Right ventricle myocardium superior (tissue), 1 donor: ENCODE results near the gene TMEM132E. TPM values are rescaled to one million over a fixed set of nuclear protein-coding genes. Genes with fewer than 3 reads are reported as not detected.

Source experiments
- ATAC-seq: fragments of 200-7000 bp; cut with Tn5 transposase; one replicate; pipeline ENCODE4 v1.9.1; 2020; ENCODE audit warnings: mild to moderate bottlenecking; ENCODE audit not compliant: poor library complexity
- DNase-seq: peaks from one replicate; pipeline ENCODE4 v3.0.0-alpha.2; 2020
- intact Hi-C: fragments of 100-400 bp; cut with DNase I; formaldehyde crosslinking; loops from one replicate; pipeline ENCODE4 v1.11.2; 2022
- total RNA-seq: library from RNA; stranded (reverse); fragmentation: NEBNext Ultra II Directional; extraction: Animal tissue kit (Norgen Biotek cat#: 25700); gene quantifications from one replicate; pipeline ENCODE4 v1.2.1, GENCODE V29; 2021
- donor health status: DM: no; HTN: yes; CAD: no; lungs with severe emphysema.

TMEM132E gene
- total RNA-seq, 1 donor from 2014 or later = not detected

DNA sequence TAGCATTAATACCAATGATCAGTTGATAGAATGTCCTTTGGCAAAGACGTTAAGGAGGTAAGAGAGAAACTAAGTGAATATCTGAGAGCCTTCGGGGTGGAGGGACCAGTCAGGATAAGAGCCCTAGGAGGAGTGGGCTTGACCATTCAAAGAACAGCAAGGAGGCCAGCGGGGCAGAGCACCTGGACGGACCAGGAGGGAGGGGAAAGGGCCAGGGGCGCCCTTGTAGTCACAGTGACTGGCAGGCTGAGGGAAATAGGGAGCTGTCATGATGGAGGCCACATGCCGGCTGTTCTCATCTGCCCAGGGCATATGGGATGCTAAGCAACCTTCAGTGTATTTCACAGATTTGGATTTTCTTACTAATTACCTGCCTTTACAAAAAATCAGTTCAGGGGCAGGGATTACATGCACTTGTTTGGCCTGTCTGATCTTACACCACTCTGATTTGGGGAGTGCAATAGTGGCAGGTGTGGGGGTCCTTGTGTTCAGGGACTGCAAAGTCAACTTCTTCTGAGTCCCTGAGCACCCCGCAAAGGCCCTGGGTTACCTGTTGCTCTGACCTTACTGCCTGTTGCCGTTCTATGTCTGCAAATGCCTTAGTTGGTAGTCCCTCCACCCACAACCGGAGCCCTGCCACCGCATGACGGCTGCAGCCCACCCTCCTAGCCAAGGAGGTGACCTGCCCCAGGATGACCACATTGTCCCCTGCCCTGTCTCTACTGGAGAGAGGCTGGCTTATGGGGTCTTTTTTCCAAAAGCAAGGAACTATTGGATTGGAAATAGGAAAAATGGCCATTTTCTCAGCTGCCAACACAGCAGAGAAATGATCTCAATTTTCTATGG, 10.0 kb downstream of the TMEM132E start:
- intact Hi-C loops = loop anchor here (10.0 kb wide), 1 partner anchor 45 kb away; no protein-coding TSS in a partner anchor
- ATAC-seq (no peak), DNase-seq (no peak)

DNA sequence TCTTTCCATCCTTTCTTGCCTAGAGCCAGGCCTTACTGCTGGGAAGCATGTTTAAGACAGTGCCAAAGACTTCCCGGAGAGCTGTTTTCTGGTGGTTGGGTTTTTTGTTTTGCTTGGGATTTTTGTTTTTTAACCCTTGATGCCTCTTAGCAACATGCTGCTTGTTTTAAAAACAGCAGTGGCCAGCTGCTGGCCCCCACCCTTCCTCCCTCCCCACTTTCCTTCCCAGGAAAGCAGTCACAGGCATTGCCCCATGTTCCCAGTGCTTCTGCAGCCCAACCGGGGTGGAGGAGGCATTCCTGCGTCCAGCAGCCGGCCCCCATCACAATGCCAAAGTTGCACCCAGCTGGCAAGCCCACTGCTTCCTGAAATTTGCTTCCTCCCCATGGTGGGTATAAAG, 12.6 kb downstream of the TMEM132E start:
- DNase-seq (no peak), ATAC-seq (no peak)
- intact Hi-C loops = no loop called here

DNA sequence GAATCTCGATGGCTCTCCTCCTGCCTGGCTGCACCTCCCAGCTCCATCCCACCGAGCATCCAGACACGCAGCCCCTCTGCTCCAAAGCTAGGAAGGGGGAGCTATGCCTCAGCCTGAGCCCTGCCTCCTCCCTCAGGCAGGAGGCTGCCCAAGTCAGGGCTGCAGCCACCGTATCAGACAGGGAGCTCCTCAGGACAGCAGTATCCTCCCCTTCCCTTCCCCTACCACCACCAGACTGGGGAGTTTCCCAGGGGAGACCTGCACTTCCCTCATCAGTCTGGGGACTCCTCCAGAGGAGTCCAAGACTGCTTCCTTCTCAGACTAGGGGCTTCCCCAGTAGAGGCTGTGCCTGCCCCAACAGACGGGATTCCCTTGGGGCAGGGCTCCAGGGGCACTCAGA, 17.5 kb downstream of the TMEM132E start:
- DNase-seq (no peak), ATAC-seq (no peak)
- intact Hi-C loops = no loop called here

DNA sequence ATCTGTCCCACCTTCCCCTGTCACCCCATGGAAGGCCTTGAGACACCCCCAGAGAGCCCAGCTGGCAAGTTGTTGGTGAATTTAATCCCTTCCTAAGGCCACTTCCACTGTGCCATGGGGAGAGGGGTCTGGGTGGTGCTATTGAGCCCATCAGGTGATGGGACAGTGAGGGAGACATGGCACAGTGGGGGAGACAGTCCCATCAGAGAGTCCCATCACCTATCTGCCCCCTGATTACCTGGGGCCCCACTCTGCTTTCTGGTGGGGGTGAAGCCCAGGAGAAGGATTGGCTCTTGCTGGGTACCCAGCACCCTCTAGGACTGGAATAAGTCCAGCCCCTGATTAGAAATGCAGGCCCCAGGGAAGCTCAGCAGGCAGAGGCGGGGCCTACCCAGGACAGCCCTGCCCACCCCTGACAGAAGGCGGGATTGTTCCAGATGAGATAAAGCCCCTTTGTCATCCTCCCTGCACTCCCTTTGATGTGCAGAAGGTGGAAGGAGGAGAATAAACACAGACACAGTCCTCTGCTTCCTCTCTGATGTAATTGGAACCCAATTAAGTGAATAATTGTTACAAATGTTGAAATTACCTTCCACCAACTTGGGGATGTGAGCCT, 18.9 kb downstream of the TMEM132E start:
- DNase-seq (no peak), ATAC-seq (no peak)
- intact Hi-C loops = no loop called here

DNA sequence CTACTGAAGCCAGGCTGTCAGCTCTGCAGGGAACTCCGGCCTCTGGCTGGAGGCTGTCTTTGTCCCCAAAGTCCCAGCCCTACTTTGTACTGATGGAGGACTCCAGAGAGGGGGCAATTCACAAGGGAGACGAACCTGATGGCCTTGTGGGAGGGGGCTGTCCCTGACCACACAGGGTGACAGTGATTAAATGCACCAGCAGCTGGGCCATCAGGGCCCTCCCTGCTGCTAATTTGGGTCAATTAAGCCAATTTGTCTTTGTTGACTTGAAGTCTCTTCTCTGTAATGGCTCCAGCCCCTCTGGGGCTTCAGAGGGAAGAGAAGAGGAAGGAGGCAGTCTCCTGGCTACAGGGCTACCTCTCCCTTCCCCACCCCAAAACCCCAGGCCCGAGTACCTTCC, 22.0 kb downstream of the TMEM132E start:
- intact Hi-C loops = no loop called here
- DNase-seq (no peak), ATAC-seq (no peak)

DNA sequence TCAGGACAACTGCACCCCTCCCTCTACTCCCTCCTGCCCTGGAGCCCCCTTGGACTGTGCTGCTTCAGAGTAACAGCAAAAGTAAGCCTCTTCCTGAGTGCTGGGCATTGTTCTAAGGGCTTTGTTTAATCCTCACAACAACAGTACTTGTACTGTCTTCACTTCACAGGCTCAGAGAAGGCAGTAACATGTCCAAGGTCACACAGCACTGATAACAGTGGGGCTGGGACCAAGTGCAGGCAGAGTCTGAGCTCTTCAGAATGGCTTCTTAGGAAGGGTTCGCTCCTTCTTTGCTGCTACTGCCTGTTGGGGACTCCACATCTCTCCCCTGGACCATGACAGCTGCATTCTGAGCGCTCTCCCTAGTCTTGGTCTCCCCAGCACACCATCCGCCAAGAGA, 24.6 kb downstream of the TMEM132E start:
- ATAC-seq = no peak
- intact Hi-C loops = no loop called here
- DNase-seq = no peak

DNA sequence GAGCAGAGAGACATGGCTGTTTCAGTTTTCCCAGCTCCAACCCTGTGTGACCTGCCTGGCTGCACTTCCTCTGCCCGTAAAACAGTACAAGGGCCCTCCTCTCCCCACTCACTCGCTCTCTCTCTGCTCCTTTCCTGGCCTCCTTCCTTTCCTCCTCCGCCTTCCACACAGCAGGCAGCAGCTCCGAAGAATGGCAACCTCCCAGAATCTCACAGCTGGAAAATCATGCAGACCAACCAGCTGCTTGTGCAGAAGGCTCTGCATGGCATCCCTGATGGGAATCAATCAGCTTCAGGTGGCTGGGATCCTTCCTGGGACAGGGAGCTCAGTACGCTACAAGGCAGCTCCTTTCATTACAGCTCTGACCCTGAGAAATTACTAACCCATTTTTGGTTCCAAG, 27.4 kb downstream of the TMEM132E start:
- intact Hi-C loops = no loop called here
- no peak for ATAC-seq
- DNase-seq = no peak

DNA sequence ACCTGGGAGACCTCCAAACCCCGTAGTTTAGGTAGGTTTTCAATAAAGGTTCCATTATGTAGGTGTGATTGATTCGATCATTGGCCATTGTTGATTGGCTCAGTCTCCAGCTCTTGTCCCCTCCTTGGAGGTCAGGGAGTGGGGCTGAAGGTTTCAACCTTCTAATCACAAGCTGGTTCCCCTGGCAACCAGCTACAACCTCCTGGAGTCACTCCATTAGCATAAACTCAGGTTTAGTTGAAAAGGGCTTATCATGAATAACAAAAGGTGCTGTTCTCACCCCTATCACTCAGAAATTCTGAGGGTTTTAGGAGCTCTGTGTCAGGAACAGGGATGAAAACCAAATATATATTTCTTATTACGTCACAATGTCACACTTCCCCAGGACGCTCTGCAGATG, 28.5 kb downstream of the TMEM132E start:
- intact Hi-C loops = no loop called here
- DNase-seq (no peak), ATAC-seq (no peak)

DNA sequence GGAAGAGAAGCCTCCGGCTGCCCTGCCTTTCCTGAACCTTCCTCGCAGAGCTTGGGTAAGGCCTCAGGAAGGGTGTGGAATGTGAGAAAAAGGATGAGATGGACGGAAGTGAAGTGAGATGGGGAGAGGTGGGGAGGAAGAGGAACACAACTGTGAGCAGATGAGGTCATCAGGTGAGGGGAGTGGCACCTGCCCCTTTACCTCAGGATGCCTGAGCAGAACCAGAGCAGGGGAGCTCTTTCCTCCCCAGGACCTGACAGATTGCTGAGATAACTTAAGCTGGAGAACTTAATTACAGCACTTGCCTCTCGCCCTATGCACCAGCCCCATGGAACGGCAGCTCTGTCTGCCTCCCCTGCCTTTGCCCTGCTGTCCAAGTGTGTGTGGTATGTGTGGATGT, 29.8 kb downstream of the TMEM132E start:
- no peak for ATAC-seq
- intact Hi-C loops = no loop called here
- DNase-seq = no peak

DNA sequence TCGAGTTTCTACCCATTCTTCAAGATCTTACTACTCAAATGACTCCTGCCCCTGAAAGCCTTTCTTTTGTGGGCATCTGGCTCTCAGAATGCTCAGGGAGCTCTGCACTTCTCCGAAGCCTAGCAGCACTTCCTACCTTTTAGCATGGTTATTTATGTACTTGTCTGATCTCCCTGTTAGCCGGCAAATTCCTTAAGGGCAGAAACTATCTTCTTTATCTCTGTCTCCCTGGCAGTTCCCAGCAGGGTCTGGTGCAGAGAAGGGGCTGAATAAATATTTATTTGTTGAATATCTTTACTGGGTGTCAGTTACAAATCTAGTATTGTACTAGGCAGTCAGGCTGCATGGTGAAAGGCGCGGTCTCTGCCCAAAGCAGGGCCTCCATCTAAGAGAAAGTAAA, 30.7 kb downstream of the TMEM132E start:
- no peak for ATAC-seq
- intact Hi-C loops = no loop called here
- DNase-seq = no peak

DNA sequence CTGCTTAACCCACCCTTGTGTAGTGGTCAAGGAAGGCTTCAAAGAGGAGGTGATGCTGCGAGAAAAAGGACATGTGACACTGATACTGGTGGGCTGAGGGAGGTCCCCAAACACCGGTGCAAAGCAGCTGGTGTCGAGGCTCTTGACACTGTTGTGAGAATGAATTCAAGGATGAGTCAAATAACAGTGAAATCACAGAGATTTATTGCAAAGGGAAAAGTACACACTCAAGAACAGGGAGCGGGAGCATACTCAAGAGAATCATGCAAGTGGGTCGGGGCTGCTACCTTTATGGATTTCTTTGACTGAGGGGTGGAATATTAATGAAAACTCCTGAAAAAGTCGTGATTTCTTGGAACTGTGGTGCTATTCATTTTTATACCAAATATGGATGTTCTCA, 31.1 kb downstream of the TMEM132E start:
- ATAC-seq (no peak), DNase-seq (no peak)
- intact Hi-C loops = no loop called here

DNA sequence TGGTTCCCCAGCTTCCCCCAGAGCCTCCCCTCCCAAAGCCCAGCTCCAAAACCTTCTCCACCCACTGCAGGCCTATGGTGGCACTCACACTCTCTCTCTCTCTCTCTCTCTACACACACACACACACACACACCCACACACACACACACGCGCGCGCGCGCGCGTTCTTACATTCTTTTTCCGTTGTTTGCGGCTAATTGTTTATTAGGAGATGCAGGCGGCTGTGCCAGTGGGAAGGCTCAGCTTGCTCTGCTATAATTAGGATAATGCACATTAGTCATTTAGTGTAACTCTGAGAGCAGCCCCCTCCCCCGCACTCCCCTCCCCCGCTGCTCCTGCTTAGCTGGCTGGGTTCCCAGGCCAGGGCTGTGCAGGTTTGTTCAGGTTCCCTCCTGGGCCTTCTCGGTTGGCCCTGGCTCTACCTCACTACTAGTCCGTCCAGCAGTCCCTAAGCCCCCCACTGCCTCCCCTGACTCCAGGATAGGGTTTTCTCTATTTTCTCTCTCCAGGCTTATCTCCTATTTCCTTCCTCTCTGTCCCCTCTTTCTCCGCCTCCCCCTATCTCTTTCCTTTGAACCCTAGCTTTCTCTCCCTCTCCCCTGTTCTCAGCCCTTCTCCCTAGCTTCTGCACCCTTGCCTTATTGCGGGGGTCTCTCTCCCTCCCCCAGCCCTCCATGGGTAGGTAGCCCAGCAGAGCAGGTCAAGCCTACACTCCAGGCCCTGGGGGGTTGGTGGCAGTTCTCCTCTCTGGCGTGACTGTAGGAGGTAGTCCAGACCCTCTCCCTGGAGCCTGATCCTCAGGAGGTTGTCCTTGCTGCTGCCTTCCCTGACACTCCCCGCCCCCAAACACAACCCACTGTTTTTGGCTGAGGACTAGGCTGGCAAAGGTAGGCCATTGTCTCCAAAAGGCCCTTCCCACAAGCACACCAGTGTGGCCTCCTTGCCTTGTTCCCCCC, 34.0 kb downstream of the TMEM132E start:
- ATAC-seq (no peak), DNase-seq (no peak)
- intact Hi-C loops = no loop called here

DNA sequence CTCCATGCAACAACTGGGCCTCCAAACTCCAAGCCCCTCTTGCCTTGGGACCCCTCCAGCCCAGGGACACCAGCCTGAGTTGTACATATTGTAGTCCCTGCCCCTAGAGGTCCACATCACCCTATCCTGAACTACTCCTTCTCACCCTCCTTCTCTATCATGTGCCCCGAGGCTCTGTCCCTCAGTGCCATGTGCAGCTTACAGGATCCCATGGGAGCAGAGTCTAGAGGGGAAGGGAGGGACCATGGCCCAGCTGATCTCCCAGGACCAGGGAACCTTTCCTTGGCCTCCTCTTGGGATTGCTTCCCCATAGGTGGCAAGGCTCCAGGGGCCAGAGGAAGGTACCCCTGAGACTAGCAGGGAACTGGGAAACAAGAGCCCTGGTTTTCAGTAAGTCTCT, 35.3 kb downstream of the TMEM132E start:
- intact Hi-C loops = no loop called here
- ATAC-seq (no peak), DNase-seq (no peak)

DNA sequence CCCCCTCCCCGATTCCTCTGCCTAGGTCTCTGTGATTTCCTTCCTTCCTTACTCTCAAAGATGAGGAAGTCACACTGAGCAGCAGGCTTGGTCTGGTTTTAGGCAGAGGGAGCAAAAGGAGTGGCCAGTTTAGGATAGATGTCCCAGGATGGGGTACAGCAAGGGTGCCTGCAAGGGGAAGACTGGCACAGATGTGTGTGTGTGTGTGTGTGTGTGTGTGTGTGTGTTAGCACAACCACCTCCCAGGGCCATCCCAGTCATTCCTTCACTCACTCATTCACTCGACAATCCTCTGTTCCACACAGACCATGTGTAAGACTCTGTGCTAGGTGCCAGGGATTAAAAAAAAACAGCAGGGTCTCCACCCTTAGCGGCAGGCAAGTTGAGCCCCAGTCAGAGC, 35.9 kb downstream of the TMEM132E start:
- ATAC-seq (no peak), DNase-seq (no peak)
- intact Hi-C loops = no loop called here

DNA sequence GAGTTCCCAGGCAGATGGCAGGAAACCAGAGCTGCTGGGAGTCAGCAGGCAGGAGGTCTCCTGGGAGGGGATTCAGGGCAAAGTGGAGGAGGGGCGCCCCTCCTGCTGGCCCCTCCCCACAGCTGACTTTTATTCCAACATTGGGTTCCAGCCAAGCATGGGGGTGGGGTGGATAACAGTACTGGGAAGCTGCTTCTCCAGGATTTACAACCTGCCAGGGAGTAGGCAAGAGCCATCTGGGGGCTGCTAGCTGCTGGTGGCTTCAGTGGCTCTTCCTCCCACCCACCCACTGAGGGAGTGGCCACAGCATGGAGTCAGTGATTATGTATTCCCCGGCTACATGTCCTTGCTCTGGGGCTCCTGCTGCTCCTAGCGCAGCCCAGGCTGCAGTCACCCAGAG, 36.8 kb downstream of the TMEM132E start:
- no peak for ATAC-seq
- no peak for DNase-seq
- intact Hi-C loops = no loop called here

DNA sequence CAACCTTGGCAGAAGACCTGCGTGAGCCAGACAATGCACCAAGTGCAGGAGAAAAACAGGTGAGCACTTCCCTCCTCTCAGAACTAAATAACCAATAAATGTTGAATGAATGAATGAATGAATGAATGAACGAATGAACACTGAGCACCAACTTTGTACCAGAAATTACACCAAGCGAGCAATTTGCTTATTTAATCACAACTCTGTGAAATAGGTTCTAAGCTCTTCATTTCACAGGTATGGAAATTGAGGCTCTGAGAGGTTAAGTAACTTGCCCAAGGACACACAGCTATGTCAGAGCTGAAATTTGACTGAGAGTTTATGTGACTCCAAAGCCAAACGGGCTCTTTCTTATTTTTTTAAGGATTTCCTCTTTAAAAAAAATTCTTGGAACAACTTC, 38.0 kb downstream of the TMEM132E start:
- intact Hi-C loops = no loop called here
- ATAC-seq (no peak), DNase-seq (no peak)

DNA sequence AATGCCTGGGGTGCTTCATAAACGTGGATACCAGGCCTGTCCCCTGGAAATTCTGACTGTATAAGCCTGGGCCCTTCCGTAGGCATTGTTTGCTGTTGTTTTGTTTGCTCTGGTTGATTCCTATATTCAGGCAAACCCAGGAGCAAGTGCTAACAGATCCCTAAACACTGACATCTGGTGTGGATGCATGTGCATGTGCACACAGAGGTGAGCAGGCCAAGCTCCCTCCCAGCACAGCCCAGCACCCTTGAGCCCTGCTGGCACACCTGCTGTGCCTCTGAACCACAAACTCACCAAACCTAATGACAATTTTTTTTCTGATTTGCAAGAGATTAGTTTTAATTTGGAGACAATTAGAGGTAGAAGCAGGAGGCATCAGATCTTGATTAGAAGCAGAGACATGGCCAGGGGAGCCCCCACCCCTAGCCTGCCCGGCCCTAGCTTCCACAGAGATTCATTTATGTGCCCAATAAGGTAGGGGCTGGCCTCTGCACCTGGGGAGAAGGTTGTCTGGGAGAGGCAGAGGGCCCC, 40.4 kb downstream of the TMEM132E start:
- no peak for ATAC-seq
- intact Hi-C loops = no loop called here
- no peak for DNase-seq

DNA sequence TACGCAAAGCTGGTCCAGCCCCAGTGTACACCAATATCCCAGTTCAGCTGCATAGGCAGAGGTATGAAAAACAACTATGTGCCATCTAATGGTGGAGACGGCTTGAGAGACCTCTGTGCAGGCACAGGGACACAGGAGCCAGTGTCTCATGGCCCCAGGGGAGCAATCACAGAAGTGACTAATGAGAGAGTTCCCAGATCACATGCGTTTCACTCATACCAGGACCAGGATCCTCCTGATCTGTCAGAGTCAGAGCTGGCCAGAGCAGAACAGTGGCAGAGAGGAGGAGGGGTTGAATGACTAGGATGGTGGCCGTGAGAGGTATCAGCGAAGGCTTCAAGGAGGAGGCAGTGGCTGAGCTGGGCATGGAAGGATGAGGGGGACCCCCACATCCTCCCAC, 41.1 kb downstream of the TMEM132E start:
- no peak for DNase-seq
- intact Hi-C loops = no loop called here
- ATAC-seq = no peak

DNA sequence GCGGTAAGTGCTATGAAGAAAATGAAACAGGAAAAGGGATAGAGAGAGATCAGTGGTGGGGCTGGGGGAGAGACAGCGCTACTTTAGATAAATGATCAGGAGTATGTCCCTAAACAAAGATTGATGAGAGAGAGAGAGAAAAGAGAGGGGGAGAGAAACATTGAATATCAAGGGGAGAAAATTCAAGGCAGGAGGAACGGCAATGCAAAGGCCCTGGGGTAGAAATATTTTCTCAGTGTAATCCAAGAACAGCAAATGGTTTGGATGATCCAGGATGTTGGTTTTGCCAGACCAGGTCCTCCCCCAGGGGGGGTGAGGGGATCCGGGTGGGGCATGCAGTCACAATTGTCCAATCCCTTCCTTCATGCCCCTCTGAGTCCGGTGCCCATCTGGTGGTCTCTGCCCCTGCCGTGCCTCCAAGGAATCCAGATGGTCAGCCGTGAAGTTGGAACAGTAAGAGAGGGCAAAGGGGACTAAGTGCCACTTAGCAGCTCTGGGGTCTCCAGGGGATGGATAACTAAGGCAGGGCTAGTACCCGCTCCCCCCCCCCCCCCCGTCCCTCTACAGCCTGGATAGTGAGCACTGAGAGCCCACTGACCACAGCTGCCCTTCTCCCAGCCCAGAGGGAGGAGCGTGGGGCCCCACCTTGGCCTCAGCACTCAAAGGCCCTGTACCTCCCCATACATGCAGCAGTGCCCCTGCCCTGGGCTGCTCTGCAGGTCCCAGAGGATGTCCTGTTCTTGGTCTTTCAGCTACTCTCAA, 43.7 kb downstream of the TMEM132E start:
- no peak for ATAC-seq
- intact Hi-C loops = no loop called here
- DNase-seq = no peak
